Activated CD4-positive, alpha-beta T cell treated with anti-CD3 and anti-CD28 coated beads, Interleukin-2, Interleukin-6, amounts not matched to agents 100 ng/mL and 50 ng/mL, durations not matched to agents 16 hours and 8 hours (primary cell): Measurements from ENCODE around the gene LPGAT1.

Experiments used
- DNase-seq: peaks from one replicate; pipeline ENCODE4 v3.0.0-alpha.2; 2020

The LPGAT1 gene

DNA sequence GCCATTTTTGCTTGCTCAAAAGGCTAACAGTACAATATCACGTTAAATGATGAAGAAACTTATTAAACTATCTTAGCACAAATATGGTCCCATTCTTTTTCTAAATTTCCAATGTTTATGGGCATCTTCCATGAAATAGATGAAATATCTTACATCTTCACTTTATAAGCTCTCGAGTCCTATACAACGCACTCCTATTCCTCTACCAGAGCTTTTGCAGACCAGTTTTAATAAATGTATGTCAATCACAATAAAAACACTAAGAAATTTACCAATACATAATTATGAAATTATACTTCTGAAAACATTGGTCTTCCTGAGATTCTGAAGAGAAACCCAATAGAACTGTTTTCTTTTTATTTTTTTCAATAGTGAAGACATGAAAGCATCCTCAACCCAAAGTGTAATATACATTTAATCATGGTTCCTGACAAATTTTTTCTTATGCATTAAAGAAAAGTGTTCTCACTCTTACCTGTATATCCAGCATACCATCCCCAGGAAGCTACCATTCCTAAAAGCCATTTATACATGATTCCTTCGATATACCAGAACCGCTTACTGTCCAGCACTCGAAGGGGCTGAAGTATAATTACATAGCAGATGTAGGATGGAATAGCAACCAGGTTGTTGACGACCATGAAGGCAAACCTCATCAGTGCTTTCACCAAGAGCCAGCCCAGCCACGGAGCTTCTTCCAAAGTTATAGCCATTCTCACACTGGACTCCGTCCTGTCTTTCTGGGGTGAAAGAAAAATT is 1.8 kb downstream of the LPGAT1 start:
- DNase-seq: no peak

DNA sequence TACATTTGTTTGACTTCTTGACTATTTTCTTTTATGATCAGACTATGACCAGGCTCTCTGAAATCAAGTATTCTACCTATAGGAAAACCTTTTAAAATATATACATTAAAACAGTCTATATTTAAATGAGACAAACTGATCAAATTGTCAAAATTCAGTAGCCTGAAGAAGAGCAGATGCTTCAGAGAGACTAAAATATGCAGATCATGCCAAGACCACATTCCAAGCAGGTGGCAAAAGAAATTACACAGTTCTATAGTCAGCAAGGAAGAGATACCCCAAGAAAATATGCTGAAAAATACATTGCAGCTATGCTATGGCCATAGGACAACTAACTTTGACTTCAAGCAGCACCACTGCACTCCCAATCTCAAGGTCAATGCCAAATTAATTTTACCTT is 3.5 kb downstream of the LPGAT1 start:
- DNase-seq: no peak

DNA sequence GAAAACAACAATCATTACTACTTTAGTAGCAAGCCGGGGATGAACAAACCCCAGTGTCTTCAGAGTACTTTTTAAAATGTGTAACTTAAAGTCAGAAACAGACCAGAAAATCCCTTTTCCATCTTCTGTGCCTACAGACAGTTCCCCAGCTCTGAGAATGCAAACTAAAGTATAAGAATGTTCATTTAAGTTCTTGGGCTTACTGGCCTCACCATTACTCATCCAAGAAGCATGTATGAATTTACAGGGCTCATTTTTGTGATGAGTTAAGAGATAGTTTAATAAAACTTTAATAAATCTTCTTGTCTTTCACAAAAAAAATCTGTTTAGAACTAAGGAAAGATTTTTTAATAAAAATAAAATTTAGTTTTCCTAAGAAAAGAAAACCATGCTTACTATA is 4.6 kb downstream of the LPGAT1 start:
- no peak for DNase-seq

DNA sequence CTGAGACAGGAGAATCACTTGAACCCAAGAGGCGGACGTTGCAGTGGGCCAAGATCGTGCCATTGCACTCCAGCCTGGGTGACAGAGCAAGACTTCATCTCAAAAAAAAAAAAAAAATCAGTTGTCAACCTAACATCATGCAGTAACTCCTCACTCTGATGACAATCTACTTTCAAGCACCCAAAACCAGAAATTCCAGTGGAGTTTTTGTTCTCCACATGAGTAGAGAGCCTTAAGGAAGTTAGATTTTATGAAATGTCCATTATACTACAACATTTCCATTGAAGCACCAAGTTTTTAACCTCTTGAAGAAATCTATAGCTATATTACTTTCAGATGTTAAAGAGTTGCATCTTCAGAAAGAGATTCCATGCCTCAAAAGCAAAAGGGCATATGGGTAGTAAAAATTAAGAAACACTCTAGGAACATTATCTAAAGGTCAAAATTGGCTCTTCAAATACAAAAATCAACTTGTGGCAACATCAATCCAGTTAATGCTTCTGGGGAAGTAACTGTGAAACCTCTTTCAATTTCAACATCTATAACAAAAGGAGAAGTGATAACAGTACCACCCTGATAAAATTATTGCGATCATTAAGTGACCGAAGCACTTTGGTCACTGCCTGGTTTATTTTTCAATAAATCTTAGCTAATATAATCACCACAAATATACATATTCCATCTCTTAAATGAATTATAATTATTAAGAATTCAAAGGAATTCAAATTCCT is 7.7 kb downstream of the LPGAT1 start:
- DNase-seq: no peak

DNA sequence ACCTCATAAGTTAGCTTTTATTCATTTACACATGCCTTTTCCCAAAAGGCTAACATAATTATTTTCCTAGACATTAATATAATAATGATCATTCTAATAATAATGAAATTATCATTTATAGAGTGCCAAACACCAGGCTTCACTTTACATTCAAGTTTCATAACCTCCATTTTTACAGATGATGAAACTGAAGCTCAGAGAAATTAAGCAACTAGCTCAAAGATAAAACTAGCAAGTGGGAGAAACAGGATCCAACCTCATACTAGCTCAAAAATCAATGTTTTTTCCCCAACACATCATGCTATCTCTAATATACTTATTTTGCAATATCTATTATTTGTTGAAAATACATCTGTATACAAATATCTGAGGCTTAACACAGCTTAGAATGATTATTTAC is 14.0 kb downstream of the LPGAT1 start:
- DNase-seq: no peak

DNA sequence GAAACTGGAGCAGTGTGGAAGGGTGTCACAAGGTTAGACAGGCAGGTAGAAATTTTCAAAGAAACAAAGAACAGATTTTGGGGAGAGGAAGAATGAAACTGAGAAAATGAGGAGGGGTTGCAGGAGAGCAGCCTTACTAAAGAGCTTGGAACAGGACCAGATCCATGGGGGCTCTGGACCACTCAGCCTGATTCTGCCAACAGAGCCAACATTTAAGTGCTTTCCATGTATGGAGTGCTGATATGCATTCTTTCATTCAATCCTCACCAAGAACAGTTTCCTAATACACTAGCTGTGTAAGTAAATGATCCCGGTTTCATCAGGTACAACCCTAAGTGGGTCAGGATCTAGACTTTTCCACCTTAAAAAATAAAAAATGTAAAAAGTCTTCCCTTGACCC is 16.2 kb downstream of the LPGAT1 start:
- no peak for DNase-seq

DNA sequence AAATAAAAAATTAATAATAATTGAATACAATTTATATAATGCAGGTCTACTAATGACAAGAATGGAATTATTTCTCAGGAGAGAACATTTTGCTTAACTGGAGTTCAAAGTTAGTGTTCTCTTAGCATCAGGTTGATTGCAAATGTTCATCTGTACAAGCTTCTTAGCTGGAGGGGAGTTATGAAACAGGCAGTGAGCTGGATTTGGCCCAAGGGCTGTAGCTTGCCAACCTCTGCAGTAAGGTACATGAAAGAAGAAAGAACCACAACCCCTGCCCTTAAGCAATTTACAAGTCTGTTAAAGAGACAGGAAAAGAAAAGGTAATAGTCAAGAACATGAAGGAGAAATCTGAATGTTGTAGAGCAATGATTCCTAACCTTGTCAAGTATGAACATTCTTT is 17.0 kb downstream of the LPGAT1 start:
- no peak for DNase-seq

DNA sequence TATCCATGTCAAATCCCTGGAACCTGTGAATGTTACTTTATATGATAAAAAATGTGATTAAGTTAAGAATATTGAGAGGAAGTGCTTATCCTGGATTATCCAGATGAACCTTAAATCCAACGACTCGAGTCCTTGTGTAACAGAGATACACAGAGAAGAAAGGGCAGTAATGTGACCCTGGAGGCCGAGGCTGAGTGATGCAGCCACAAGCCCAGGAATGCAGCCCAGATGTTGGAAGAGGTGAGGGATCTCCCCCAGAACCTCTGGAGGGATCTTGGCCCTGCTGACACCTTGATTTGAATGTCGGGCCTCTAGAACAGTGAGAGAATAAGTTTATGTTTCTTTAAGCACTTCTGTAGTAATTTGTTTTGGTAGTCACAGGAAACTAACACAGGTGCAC is 18.0 kb downstream of the LPGAT1 start:
- DNase-seq: no peak

DNA sequence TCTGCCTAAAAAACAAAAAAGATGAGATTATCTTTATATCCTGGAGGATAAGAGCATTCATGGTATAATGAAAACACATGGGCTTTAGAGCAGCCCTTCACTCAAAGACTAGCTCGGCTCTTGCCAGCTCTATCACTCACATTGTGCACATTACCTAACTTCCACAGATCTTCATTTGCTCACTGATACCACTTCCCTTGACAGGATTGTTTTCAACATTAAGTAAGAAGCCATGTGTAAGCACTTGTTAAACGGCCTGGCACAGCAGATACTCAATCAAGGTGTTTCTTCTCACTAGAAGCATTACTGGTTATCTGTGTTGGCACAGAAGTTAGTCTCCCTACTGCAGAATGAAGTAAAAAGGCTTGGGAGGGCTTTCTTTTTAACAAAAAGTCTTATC is 18.7 kb downstream of the LPGAT1 start:
- DNase-seq: no peak

DNA sequence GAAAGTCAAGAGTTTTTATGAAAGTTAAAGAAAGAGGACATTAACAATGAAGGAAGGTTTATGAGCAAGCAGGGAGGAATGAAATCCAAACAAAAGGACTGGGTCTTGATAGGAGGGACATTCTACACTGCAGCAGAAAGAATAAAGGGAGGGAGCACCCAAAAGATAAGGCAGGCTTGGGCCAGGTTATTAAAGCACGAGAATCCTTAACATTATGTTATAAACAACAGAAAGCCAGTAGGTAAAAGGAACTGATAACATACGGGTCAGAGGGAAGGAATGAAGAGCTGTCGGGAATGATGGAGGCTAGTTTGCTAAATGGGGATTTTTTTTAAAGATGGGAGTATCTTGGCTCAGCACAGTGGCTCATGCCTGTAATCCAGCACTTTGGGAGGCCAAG is 19.4 kb downstream of the LPGAT1 start:
- DNase-seq: no peak

DNA sequence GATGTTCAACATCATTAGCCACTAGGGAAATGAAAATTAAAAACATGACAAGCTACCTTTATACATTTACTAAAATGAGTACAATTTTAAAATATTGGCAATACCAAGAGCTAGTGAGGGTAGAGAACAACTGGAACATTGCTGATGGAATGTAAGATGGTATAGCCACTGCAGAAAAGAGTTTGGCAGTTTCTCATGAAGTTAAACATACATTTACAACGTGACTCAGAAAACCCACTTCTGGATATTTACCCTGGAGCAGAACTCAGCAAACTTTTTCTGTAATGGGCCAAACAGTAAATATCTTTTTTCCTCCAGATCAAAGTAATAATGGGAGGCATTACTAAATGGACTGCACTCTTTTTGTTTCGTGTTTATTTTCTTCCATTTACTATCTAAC is 22.1 kb downstream of the LPGAT1 start:
- no peak for DNase-seq

DNA sequence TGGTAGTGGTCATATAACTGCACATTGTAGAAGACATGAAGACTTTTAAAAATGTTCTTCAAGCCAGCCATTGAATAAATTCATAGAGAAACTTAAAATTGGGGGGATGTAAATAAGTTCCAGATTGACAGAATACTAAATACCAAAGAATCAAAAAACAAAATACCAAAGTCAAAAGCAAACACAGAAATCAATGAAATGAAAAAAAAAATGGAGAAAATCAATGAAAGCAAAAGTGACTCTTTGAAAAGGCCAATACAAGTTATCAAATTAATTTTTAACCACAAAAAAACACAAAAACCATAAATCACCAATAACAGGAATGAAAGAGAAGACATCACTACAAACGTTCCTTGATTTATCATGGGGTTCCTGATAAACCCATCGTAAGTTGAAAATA is 25.6 kb downstream of the LPGAT1 start:
- no peak for DNase-seq

DNA sequence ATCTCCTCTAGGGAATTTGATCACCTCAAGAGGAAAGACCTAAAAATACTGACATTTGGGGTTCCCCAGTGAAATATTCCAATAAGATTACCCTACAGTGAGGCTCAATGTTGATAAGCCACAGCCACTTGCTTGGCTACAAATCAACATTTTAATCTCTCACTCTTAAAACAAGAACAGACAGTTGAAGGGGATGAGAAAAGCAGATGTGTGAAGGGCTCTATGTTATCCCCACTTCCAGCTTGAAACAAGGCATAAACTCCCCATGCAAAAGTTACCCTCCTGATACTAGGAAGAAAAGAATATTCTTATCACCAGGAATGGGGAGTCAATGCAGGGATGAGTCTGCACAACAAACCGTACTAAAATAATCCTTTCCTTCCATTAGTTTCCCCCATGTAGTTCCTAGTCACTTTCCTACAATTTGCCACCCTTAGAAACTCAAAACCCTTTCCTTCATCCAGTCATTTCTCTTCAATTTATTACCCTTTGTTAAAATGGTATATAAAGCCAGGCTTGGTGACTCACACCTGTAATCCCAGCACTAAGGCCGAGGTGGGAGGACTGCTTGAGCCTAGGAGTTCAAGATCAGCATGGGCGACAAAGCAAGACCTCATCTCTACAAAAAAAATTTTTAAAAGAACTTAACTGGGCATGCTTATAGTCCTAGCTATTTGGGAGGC is 29.5 kb downstream of the LPGAT1 start:
- no peak for DNase-seq

DNA sequence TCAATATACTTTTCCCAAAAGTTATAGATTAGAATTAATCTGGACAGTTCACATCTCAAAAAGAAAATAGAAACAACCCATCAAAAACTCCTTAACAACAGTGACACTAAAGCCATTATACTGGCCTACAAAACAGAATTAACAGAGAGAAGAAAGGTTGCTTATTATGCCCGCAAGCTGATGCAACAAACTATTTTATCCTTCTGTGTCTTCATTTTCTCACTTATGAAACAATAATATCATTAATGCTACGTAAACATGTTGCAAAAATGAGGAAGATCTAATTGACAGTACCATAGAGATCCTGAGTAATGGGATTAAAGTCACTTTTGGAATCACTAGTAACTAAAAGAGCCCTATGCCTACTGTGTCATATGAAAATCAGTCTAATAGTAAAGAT is 32.6 kb downstream of the LPGAT1 start:
- no peak for DNase-seq

DNA sequence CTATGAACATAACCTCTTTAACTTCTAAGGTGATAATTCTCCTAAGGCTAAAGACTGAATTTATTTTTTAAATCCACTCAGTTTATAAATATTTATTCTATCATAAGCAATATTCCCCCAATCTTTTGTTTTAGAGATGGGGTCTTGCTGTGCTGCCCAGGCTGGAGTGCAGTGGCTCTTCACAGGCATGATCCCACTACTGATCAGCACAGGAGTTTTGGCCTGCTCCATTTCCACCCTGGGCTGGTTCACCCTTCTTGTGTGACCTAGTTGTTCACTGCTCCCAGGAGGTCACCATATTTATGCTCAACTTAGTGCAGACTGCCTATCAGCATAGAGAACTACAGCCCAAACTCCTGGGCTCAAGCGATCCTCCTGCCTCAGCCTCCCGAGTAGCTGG is 38.6 kb downstream of the LPGAT1 start:
- no peak for DNase-seq

DNA sequence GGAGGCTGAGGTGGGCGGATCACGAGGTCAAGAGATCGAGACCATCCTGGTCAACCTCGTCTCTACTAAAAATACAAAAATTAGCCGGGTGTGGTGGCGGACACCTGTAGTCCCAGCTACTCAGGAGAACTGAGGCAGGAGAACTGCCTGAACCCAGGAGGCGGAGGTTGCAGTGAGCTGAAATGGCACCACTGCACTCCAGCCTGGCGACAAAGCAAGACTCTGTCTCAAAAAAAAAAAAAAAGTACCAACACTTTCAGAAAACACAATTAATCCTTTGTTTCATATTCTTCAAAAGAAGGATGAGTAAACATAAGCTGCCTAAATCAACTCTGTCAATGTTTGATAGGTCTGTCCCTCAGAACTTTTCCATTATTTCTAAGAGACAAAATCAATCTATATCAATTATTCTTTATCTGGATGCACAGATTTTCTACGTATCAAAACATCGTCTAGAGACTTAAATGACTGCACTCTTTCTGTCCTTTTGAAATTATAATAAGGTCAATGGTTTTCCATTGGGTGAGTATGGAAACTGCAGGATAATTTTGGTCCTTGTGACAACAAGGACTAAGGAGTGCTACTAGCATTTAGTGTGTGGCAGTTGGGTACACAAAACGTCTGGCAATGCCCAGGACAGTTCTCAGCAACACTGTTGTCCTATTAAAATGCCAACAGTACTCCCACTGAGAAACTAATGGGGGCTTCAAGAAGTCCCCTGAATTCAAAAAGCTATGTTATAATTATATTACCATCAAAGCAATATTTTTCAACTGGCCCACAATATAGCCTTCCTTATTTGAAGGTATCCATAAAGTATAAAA is 40.7 kb downstream of the LPGAT1 start:
- no peak for DNase-seq

DNA sequence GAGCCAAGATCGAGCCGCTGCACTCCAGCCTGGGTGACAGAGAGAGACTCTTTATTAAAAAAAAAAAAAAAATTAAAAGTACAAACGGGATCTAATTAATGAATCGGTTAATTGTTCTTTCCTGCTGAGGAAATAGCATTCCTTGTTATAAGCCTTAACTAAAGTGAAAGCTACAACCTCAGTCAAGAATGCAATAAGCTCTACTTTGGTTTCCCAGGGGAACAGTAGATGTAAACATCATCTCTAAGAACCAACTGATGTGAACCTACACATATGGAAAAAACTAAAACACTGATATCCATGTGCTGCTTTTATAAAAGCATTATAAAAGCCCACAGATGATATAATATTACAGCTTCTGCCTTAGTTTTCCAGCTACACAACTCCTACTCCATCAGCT is 41.9 kb downstream of the LPGAT1 start:
- no peak for DNase-seq

DNA sequence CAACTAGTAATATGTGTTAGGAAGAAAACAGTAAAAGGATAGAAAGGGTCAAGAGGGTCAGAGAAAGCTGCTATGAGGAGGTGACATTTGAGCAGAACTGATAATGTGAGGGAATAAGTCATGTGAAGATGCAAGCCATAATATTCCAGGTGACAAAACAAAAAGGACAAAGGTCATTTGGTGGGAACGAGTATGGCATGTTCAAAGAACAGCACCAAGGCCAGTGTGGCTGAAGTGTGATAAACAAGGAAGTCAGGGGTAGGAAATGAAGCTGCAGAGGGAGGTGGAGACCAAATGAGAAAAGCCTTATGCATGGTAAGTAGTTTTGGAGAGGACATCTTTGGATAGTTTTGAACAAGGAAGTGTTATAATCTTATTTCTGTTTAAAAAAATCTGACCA is 46.7 kb downstream of the LPGAT1 start:
- no peak for DNase-seq

DNA sequence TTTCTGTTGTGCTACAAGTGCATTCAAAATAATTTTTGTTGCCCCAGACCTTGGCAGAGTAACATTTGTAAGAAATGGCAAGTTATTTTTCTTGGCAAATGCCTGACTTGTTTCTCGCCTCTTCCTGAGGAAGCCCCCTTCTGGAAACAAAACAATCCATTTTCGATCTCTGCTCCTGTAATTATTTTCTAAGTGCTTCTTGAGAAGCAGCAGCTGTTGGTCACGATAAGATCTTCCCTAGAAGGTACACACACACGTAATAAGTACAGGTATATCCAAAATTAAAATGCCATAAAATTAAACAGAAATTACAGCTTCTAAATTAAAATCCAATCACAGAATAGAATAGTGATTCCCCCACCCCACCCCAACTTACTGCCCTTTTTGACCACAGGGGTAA is 47.3 kb downstream of the LPGAT1 start:
- no peak for DNase-seq

DNA sequence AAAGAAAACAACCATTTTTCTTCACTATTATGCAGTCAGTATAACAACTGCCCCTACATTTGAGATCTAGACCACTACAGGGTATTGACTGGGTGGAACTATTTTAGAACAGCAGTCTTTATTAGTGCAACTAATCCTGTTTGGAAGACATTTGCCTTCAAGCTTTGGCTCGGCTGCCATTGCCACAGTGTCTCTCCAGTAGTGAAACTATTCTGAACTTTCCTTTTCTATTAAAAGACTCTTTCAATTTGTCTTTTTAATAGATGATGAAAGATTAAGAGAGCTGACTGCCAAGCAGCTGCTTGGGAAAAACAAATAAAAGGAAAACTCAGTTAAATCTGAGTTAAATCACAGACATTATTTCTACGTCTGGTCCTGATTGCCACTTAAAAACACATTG is 49.3 kb downstream of the LPGAT1 start:
- DNase-seq: no peak

DNA sequence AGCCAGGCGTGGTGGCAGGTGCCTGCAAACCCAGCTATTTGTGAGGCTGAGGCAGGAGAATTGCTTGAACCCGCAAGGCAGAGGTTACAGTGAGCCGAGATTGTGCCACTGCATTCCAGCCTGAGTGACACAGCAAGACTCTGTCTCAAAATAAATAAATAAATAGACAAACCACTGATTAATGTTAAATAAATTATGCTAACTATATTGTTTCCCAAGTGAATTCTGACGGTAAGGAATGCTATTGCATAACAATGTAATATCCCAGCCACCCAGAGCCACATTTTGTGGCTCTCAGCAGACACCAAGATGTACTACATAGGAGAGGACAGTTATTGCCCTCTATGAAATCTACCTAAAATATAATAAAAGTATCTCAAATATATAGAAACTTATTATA is 55.4 kb downstream of the LPGAT1 start:
- no peak for DNase-seq

DNA sequence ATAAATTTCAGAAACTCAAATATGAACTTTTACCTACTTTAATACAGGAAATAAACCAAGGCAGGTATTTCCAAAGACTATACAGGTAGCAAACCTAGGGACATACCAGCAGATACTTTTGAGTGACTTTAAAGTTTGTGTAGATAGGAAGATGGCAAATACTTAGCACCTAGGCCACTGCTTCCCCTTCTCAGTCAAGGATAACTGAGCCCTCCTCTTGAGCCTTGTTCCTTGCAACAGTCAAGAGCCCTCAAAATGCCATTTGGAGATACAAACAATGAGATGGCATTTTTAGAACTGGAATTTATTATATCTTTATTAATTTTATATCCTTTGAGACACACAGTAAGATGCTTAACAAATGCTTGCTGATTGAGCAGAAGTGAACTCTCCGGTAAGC is 65.9 kb downstream of the LPGAT1 start:
- DNase-seq: no peak

DNA sequence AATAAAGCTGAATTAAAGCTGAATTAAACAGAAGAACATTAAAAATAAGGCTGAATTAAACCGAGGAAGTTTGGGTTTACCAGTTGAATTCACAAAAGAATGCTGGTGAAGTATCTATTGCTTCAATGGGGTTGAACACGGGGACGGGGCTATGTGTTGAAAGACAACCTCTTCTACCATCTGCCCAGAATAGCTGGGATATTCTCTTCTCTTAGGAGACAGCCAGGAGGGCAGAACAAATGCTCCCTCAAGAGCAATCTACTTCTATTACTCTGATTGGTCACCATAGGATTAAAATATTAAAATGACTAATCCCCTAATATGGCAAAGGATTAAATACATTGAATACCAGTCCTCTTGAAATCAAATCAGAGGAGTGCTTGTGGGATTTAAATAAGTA is 68.4 kb downstream of the LPGAT1 start:
- DNase-seq: no peak
